SIG-M5 (cell line): ENCODE data around the gene RPL31.

Source experiments
- DNase-seq: peaks from one replicate; lab custom pipeline; 2025; lab: John Stamatoyannopoulos, UW

RPL31 gene

GRCh38 chr2:101001691-101002561, at the start of gene RPL31:
RPL31 (plus strand) TSS chr2:101002289; CDS start chr2:101002702, 413 bp downstream.
- DNase-seq = peak; percentile 94

- DNase-seq = no peak
These were observed 49.6 kb upstream of the RPL31 start for GRCh38 chr2:100952512-100952911.

GRCh38 chr2:100953406-100954043, 48.6 kb upstream of the RPL31 start:
- DNase-seq = no peak

GRCh38 chr2:100954044-100954420, 48.1 kb upstream of the RPL31 start:
- no peak for DNase-seq

- no peak for DNase-seq
These were observed 46.9 kb upstream of the RPL31 start for GRCh38 chr2:100955226-100955625.

- no peak for DNase-seq
These were observed 46.0 kb upstream of the RPL31 start for GRCh38 chr2:100956081-100956480.

- no peak for DNase-seq
These were observed 44.0 kb upstream of the RPL31 start for GRCh38 chr2:100957996-100958653.

GRCh38 chr2:100959225-100959880, 42.7 kb upstream of the RPL31 start:
- DNase-seq = no peak

GRCh38 chr2:100960688-100961087, 41.4 kb upstream of the RPL31 start:
- DNase-seq = no peak

GRCh38 chr2:100962366-100963025, 39.6 kb upstream of the RPL31 start:
- DNase-seq = no peak

GRCh38 chr2:100963026-100963375, 39.1 kb upstream of the RPL31 start:
- DNase-seq = no peak

- DNase-seq = no peak
These were observed 37.9 kb upstream of the RPL31 start for GRCh38 chr2:100964222-100964621.

GRCh38 chr2:100964681-100965169, 37.4 kb upstream of the RPL31 start:
- no peak for DNase-seq

- no peak for DNase-seq
These were observed 36.5 kb upstream of the RPL31 start for GRCh38 chr2:100965596-100965995.

GRCh38 chr2:100967716-100968115, 34.4 kb upstream of the RPL31 start:
- no peak for DNase-seq

GRCh38 chr2:100968146-100969145, 33.6 kb upstream of the RPL31 start:
- DNase-seq = no peak

GRCh38 chr2:100969998-100970397, 32.1 kb upstream of the RPL31 start:
- no peak for DNase-seq

GRCh38 chr2:100971221-100971620, 30.9 kb upstream of the RPL31 start:
- DNase-seq = no peak

GRCh38 chr2:100972452-100972851, 29.6 kb upstream of the RPL31 start:
- no peak for DNase-seq

- DNase-seq = no peak
These were observed 27.2 kb upstream of the RPL31 start for GRCh38 chr2:100974712-100975520.
